GM11168 (cell line): ENCODE results near the gene C3.
"Not testable (repeated sequence)": the region's sequence is repeated elsewhere in the genome, so short reads cannot be mapped to it uniquely, and the experiment has no call there.

Experiments
- in situ Hi-C: fragments of 300-500 bp; cut with MboI; formaldehyde crosslinking; loops from one replicate; pipeline ENCODE4 v1.12.0; 2022; ENCODE audit warnings: low sequenced_read_pairs; ENCODE audit not compliant: unreplicated experiment

Gene C3

GRCh38 chr19:6717441-6717971 lies 2.9 kb downstream of the C3 start:
- in situ Hi-C loops = no loop called here

- in situ Hi-C loops = no loop called here
These were observed 3.4 kb downstream of the C3 start for GRCh38 chr19:6717036-6717435.

GRCh38 chr19:6716610-6716970 lies 3.9 kb downstream of the C3 start:
- in situ Hi-C loops = no loop called here

GRCh38 chr19:6714749-6715555 lies 5.5 kb downstream of the C3 start:
- in situ Hi-C loops = no loop called here

GRCh38 chr19:6713773-6714692 lies 6.4 kb downstream of the C3 start:
- in situ Hi-C loops = no loop called here

- in situ Hi-C loops = no loop called here
These were observed 7.5 kb downstream of the C3 start for GRCh38 chr19:6712692-6713670.

GRCh38 chr19:6712231-6712630 lies 8.2 kb downstream of the C3 start:
- in situ Hi-C loops = no loop called here

- in situ Hi-C loops = no loop called here
These were observed 8.8 kb downstream of the C3 start for GRCh38 chr19:6711605-6712004.

GRCh38 chr19:6711078-6711361 lies 9.4 kb downstream of the C3 start:
- in situ Hi-C loops = no loop called here

- in situ Hi-C loops = no loop called here
These were observed 10.0 kb downstream of the C3 start for GRCh38 chr19:6710273-6711077.

- in situ Hi-C loops = no loop called here
These were observed 10.9 kb downstream of the C3 start for GRCh38 chr19:6709549-6709948.

GRCh38 chr19:6708913-6709312 lies 11.5 kb downstream of the C3 start:
- in situ Hi-C loops = not testable (repeated sequence)

- in situ Hi-C loops = no loop called here
These were observed 12.1 kb downstream of the C3 start for GRCh38 chr19:6708346-6708745.

- in situ Hi-C loops = no loop called here
These were observed 12.8 kb downstream of the C3 start for GRCh38 chr19:6707658-6708018.

- in situ Hi-C loops = no loop called here
These were observed 13.3 kb downstream of the C3 start for GRCh38 chr19:6707011-6707657.

- in situ Hi-C loops = no loop called here
These were observed 13.9 kb downstream of the C3 start for GRCh38 chr19:6706633-6706958.

GRCh38 chr19:6705931-6706632 lies 14.4 kb downstream of the C3 start:
- in situ Hi-C loops = no loop called here

GRCh38 chr19:6700586-6701316 lies 19.7 kb downstream of the C3 start:
- in situ Hi-C loops = no loop called here
